GM23248 (cell line): ENCODE data around the gene GMCL2. TPM values are rescaled to one million over a fixed set of nuclear protein-coding genes. Genes with fewer than 3 reads are reported as not detected.

Experiments
- DNase-seq: peaks from one replicate; pipeline ENCODE4 v3.0.0-alpha.2; 2015
- H2AFZ ChIP-seq: fragments of 200-600 bp; sonication (generic); 2 replicates; pipeline ENCODE4 v1.6.1; 2016; ENCODE audit warnings: antibody characterized with exemption
- H3F3A ChIP-seq: fragments of 200-600 bp; sonication (generic); 2 replicates; pipeline ENCODE4 v1.6.1; 2016; ENCODE audit warnings: mild to moderate bottlenecking, antibody characterized with exemption, mixed run types; ENCODE audit not compliant: insufficient read depth
- H3K27ac ChIP-seq: fragments of 200-600 bp; sonication (generic); 2 replicates; pipeline ENCODE4 v1.5.1; 2016; ENCODE audit warnings: mild to moderate bottlenecking
- H3K27me3 ChIP-seq: fragments of 200-600 bp; sonication (generic); replicated peaks from 2 replicates; pipeline ENCODE4 v1.6.1; 2016; ENCODE audit warnings: mild to moderate bottlenecking; ENCODE audit not compliant: insufficient read depth
- H3K36me3 ChIP-seq: fragments of 200-600 bp; sonication (generic); 2 replicates; pipeline ENCODE4 v1.6.1; 2016; ENCODE audit warnings: low read depth, mild to moderate bottlenecking
- H3K4me1 ChIP-seq: fragments of 200-600 bp; sonication (generic); 2 replicates; pipeline ENCODE4 v1.6.1; 2016; ENCODE audit warnings: mild to moderate bottlenecking; ENCODE audit not compliant: insufficient read depth
- H3K4me2 ChIP-seq: fragments of 200-600 bp; sonication (generic); one replicate; pipeline ENCODE4 v1.6.1; 2016; ENCODE audit warnings: mild to moderate bottlenecking; ENCODE audit not compliant: unreplicated experiment
- H3K4me3 ChIP-seq: fragments of 200-600 bp; sonication (generic); 2 replicates; pipeline ENCODE4 v1.5.1; 2016; ENCODE audit warnings: mild to moderate bottlenecking
- H3K79me2 ChIP-seq: fragments of 200-600 bp; sonication (generic); 2 replicates; pipeline ENCODE4 v1.6.1; 2016; ENCODE audit warnings: mild to moderate bottlenecking; ENCODE audit not compliant: insufficient read depth
- H3K9ac ChIP-seq: fragments of 200-600 bp; sonication (generic); 2 replicates; pipeline ENCODE4 v1.6.1; 2016; ENCODE audit warnings: mild to moderate bottlenecking
- H3K9me2 ChIP-seq: fragments of 200-600 bp; sonication (generic); 2 replicates; pipeline ENCODE4 v1.6.1; 2016; ENCODE audit warnings: mixed run types, mild to moderate bottlenecking, moderate library complexity; ENCODE audit not compliant: insufficient read depth
- H3K9me3 ChIP-seq: fragments of 200-600 bp; sonication (generic); one replicate; pipeline ENCODE4 v1.6.1; 2017; ENCODE audit warnings: low read depth
- H4K20me1 ChIP-seq: fragments of 200-600 bp; sonication (generic); 2 replicates; pipeline ENCODE4 v1.6.0; 2016; ENCODE audit not compliant: insufficient read depth
- EZH2 ChIP-seq: fragments of 200-600 bp; sonication (generic); IDR thresholded peaks from 2 replicates; pipeline ENCODE4 v1.6.1; 2018; ENCODE audit warnings: antibody characterized with exemption, mild to moderate bottlenecking; ENCODE audit not compliant: insufficient read depth, poor library complexity, severe bottlenecking
- EZH2phosphoT487 ChIP-seq: fragments of 200-600 bp; sonication (generic); IDR thresholded peaks from 2 replicates; pipeline ENCODE4 v1.6.1; 2018; ENCODE audit warnings: antibody characterized with exemption, moderate library complexity, mild to moderate bottlenecking, low read depth; ENCODE audit not compliant: insufficient read depth
- WGBS, 2 experiments: methylation state at CpG; one replicate each; pipeline ENCODE4 v1.1.6; 2015 to 2017; ENCODE audit warnings: low lambda C conversion rate in 2 of 2, low coverage in 1 of 2; ENCODE audit errors: missing lambda C conversion rate in 2 of 2; 5-methylcytosine and 5-hydroxymethylcytosine counted together
- in situ Hi-C: fragments of 300-500 bp; cut with MboI; formaldehyde crosslinking; loops from 2 replicates; pipeline ENCODE4 v1.15.0; 2020
- polyA plus RNA-seq: library from polyadenylated mRNA; unstranded; fragments of >200 nt; fragmentation: Nextera tagmentation; extraction: Ambion mirVana; gene quantifications from 2 replicates; pipeline ENCODE4 v1.2.1, GENCODE V29; 2016
- total RNA-seq: library from RNA; depleted of rRNA; stranded (reverse); fragments of >200 nt; shearing (Covaris generic); gene quantifications from 2 replicates; pipeline ENCODE4 v1.2.3, GENCODE V29; 2014

Gene GMCL2
- total and polyA plus RNA-seq, 2 experiments from 2014 or later: not detected

- Histone ChIP-seq H3K4me3 (no peak overlapping the region), H4K20me1 (no peaks in the 10 kb centered on the region), H3K27ac (no peak overlapping the region), H3K27me3 (peaks cover 13% of the 10 kb centered on the region), H3K4me1 (0 out of 2 replicates have a peak, but pooled peaks cover 3% of the 10 kb centered on the region), H3K9me3 (no peaks in the 10 kb centered on the region), H3K36me3 (no peaks in the 10 kb centered on the region), H3K4me2 (no peak overlapping the region), H3K9ac (no peak overlapping the region), H3F3A (no peaks in the 10 kb centered on the region), H3K79me2 (no peaks in the 10 kb centered on the region), H2AFZ (no peak overlapping the region), H3K9me2 (no peaks in the 10 kb centered on the region)
- WGBS, 2 experiments: 67 to 80% methylated on average over 8 of the region's 8 CpGs
- in situ Hi-C loops: no loop called here
- no peak for DNase-seq
- TF ChIP-seq EZH2: no peak
- TF ChIP-seq EZH2phosphoT487: no peak
Measured at GRCh38 chr5:178196986-178197385, 9.8 kb upstream of the GMCL2 start.

DNA sequence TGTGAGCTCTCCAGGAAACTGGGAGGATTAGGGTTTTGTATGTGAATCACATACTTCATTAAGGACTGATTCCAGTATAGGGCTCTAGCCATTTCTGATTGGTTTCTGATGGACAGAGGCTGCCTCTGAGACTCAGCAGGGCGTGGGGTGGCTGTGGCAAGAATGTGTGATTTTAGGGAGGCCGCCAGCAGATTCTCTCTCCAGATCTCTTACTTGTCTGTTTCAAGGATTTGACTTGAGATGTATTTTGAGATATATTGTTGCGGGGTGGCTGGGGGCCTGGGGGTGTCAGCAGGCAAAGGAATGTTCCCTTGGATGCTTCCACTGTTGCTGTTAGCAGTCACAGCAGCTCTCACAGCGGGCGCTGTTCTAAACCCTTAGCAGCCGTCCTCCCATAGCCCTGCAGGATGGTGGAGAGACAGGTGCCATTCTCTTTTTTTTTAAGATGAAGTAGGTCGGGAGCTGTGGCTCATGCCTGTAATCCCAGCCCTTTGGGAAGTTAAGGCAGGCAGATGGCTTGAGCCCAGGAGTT lies 9.2 kb upstream of the GMCL2 start:
- Histone ChIP-seq H3K4me3 (no peak overlapping the region), H3K9me3 (no peaks in the 10 kb centered on the region), H3F3A (no peaks in the 10 kb centered on the region), H3K4me2 (no peak overlapping the region), H3K9me2 (no peaks in the 10 kb centered on the region), H3K9ac (no peak overlapping the region), H2AFZ (no peak overlapping the region), H4K20me1 (no peaks in the 10 kb centered on the region), H3K27me3 (peaks cover 13% of the 10 kb centered on the region), H3K27ac (no peak overlapping the region), H3K36me3 (no peaks in the 10 kb centered on the region), H3K79me2 (no peaks in the 10 kb centered on the region), H3K4me1 (0 out of 2 replicates have a peak, but pooled peaks cover 3% of the 10 kb centered on the region)
- WGBS, 2 experiments: 47% methylated on average over 7 of the region's 7 CpGs
- in situ Hi-C loops: no loop called here
- no peak for DNase-seq
- no peak for TF ChIP-seq EZH2
- TF ChIP-seq EZH2phosphoT487: no peak

- Histone ChIP-seq H2AFZ (no peak overlapping the region), H3K36me3 (no peaks in the 10 kb centered on the region), H3F3A (no peaks in the 10 kb centered on the region), H3K79me2 (no peaks in the 10 kb centered on the region), H3K9me2 (no peaks in the 10 kb centered on the region), H3K27me3 (peaks cover 13% of the 10 kb centered on the region), H3K4me1 (0 out of 2 replicates have a peak, but pooled peaks cover 3% of the 10 kb centered on the region), H3K9ac (no peak overlapping the region), H3K27ac (no peak overlapping the region), H3K4me2 (no peak overlapping the region), H4K20me1 (no peaks in the 10 kb centered on the region), H3K9me3 (no peaks in the 10 kb centered on the region), H3K4me3 (no peak overlapping the region)
- in situ Hi-C loops: no loop called here
- DNase-seq: no peak
- WGBS, 2 experiments: 31 to 37% methylated on average over 7 of the region's 7 CpGs
- TF ChIP-seq EZH2 (no peak), EZH2phosphoT487 (no peak)
Measured at GRCh38 chr5:178194026-178194425, 6.9 kb upstream of the GMCL2 start.

- Histone ChIP-seq H3K9me3 (no peaks in the 10 kb centered on the region), H3K36me3 (no peaks in the 10 kb centered on the region), H3K9ac (no peak overlapping the region), H3K79me2 (no peaks in the 10 kb centered on the region), H3K9me2 (no peaks in the 10 kb centered on the region), H3K27ac (no peak overlapping the region), H4K20me1 (no peaks in the 10 kb centered on the region), H3K27me3 (peaks cover 13% of the 10 kb centered on the region), H3F3A (no peaks in the 10 kb centered on the region), H3K4me2 (no peak overlapping the region), H3K4me3 (no peak overlapping the region), H2AFZ (no peak overlapping the region), H3K4me1 (0 out of 2 replicates have a peak, but pooled peaks cover 3% of the 10 kb centered on the region)
- WGBS, 2 experiments: 27 to 31% methylated on average over 8 of the region's 8 CpGs
- in situ Hi-C loops: no loop called here
- no peak for DNase-seq
- TF ChIP-seq EZH2phosphoT487 (no peak), EZH2 (no peak)
Measured at GRCh38 chr5:178193251-178193809, 6.2 kb upstream of the GMCL2 start.
